Body of pancreas (tissue), 4 donors: ENCODE measurements around the gene NUDT15.

Experiments used
- POLR2A ChIP-seq, 3 donors: fragments of 450-650 bp; IDR thresholded peaks; one replicate each; pipeline ENCODE4 v1.6.1; 2016; ENCODE audit warnings: antibody characterized with exemption in 3 of 3, mild to moderate bottlenecking in 2 of 3
- TF ChIP-seq, protein P1 (sequence below), 7 experiments: fragments of 450-650 bp in 4 of 7; fragments of 200-600 bp in 3 of 7; sonication (generic) in 3 of 7; IDR thresholded peaks; one replicate each; pipeline ENCODE4 v1.5.1; 2016 to 2019; ENCODE audit warnings: antibody characterized with exemption in 7 of 7

DNA sequence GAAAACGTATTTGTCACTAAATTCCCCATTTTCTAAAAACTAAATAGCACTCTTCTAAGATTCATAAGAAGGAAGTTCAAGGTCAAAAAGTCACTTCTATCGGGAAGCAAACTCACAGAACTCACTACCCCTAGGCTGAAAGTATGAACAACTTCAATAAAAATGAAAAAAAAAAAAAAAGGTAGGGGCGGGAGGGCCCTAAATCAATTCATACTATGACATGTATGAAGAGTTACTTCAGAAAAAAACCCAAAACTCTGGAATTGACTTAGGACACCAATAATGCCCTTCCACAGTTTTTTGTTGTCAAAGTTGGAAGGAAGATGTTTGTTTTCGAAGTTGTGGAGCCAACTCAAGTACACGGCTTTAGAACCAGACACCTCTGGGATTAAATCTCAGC is 37.6 kb upstream of the NUDT15 start:
- TF ChIP-seq, protein P1, sequence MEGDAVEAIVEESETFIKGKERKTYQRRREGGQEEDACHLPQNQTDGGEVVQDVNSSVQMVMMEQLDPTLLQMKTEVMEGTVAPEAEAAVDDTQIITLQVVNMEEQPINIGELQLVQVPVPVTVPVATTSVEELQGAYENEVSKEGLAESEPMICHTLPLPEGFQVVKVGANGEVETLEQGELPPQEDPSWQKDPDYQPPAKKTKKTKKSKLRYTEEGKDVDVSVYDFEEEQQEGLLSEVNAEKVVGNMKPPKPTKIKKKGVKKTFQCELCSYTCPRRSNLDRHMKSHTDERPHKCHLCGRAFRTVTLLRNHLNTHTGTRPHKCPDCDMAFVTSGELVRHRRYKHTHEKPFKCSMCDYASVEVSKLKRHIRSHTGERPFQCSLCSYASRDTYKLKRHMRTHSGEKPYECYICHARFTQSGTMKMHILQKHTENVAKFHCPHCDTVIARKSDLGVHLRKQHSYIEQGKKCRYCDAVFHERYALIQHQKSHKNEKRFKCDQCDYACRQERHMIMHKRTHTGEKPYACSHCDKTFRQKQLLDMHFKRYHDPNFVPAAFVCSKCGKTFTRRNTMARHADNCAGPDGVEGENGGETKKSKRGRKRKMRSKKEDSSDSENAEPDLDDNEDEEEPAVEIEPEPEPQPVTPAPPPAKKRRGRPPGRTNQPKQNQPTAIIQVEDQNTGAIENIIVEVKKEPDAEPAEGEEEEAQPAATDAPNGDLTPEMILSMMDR (IDR thresholded peaks at IDR 0.05) = no peak
- no peak for TF ChIP-seq POLR2A (IDR thresholded peaks at IDR 0.05)
